Measurements from ENCODE around the gene AHRR.

DNA sequence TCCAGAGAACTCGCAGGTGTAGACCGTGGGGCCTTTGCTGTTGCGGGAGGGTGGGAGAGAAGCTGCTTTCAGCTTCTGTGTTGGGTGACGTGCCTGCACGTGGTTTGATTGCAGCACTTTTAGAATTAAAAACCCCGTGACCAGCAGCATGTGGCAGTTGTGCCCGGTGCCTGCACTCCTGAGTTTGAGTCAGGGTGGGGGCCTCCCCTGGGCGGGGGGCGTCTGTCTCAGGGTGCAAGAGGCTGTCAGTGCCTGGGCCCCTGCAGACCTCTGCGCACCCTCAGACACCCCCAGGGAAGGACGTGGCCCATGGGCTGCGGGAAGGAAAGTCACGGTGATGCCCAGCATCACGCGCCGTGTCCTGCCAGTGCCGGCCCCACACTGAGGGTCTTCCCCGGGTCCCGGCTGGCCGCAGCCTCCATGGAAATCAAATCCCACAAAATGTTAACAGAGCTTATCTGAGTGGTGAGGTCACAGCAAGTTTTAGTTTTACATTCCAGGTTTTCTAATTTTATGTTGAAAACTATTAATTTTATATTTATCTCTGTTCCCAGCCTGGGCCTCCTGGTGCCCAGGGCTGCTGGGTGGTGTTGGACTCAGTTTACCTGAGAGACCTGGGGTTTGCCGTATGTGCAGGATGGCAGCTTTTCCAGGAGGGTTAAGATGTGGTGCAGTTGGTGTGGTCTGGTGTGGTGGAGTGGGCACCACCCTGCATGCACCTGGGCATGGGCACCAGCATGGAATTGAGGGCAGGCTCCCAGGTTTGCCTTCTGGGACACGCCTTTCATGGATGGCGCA, 33.3 kb downstream of the AHRR start:
- TF ChIP-seq EZH2phosphoT487 (IDR thresholded peaks at IDR 0.05; ENCODE audit: low read depth, severe bottlenecking, unreplicated experiment) (no peak), CTCF (IDR thresholded peaks at IDR 0.05; ENCODE audit: poor library complexity) (no peak)
